ENCODE measurements around the gene ITPRIPL1. TPM values are rescaled to one million over a fixed set of nuclear protein-coding genes. Genes with fewer than 3 reads are reported as not detected.

The ITPRIPL1 gene
- total RNA-seq, 5 donors from 2014 or later (not counting 1 experiment from before 2014, with no cell fraction given): 3.9 to 13.7 (median 12.7) TPM

- Histone ChIP-seq H3K9me3 (no peaks in the 10 kb centered on the region), H3K4me1 (ENCODE audit: control insufficient read depth in 1 of 2, extremely low read depth in 1 of 2, insufficient read depth in 2 of 2, low read length in 2 of 2) (peaks cover 0 to 10% of the 10 kb centered on the region in 2 experiments), H3K4me3 (ENCODE audit: control insufficient read depth in 1 of 2, extremely low read depth in 1 of 2, low read length in 1 of 2) (no peak overlapping the region), H3K36me3 (ENCODE audit: control insufficient read depth in 2 of 2, extremely low read depth in 1 of 2, insufficient read depth in 1 of 2, low read length in 1 of 2) (peaks cover 0 to 2% of the 10 kb centered on the region in 2 donors), H3K27me3 (replicated peaks in 1 of 2; ENCODE audit: control insufficient read depth in 2 of 2, extremely low read depth in 1 of 2, insufficient read depth in 2 of 2, low read length in 1 of 2) (no peaks in the 10 kb centered on the region), H3K27ac (ENCODE audit: low read length) (no peak overlapping the region)
- Mint-ChIP-seq H3K27ac (no peak overlapping the region), H3K36me3 (no peaks in the 10 kb centered on the region), H3K4me3 (no peak overlapping the region), H3K9me3 (no peaks in the 10 kb centered on the region), H3K27me3 (no peaks in the 10 kb centered on the region), H3K4me1 (peaks cover 0 to 19% (median 10%) of the 10 kb centered on the region in 3 donors)
- ChIA-PET CTCF (no interaction called here), POLR2A (no interaction called here)
- ATAC-seq (replicated peaks in 1 of 4) (no peak), DNase-seq (no peak)
- WGBS (ENCODE audit: insufficient coverage): 100% methylated on average over 2 of the region's 2 CpGs
These were observed 36.6 kb downstream of the ITPRIPL1 start for GRCh38 chr2:96361751-96362150.

GRCh38 chr2:96369186-96369585 lies 44.1 kb downstream of the ITPRIPL1 start:
- no CpG with 5 or more reads among the region's 2 CpGs for WGBS (ENCODE audit: insufficient coverage)
- H3K4me1 ChIP-seq (ENCODE audit: control insufficient read depth in 1 of 2, extremely low read depth in 1 of 2, insufficient read depth in 2 of 2, low read length in 2 of 2): no peaks in the 10 kb centered on the region
- DNase-seq (no peak), ATAC-seq (replicated peaks in 1 of 4) (no peak)
- ChIA-PET CTCF (no interaction called here), POLR2A (no interaction called here)
- Mint-ChIP-seq H3K27me3 (no peaks in the 10 kb centered on the region), H3K9me3 (no peaks in the 10 kb centered on the region), H3K4me3 (no peak overlapping the region), H3K4me1 (no peaks in the 10 kb centered on the region), H3K27ac (no peak overlapping the region), H3K36me3 (no peaks in the 10 kb centered on the region)
- no peaks in the 10 kb centered on the region for H3K36me3 ChIP-seq (ENCODE audit: control insufficient read depth in 2 of 2, extremely low read depth in 1 of 2, insufficient read depth in 1 of 2, low read length in 1 of 2)
- no peak overlapping the region for H3K4me3 ChIP-seq (ENCODE audit: control insufficient read depth in 1 of 2, extremely low read depth in 1 of 2, low read length in 1 of 2)
- no peak overlapping the region for H3K27ac ChIP-seq (ENCODE audit: low read length)
- H3K9me3 ChIP-seq: no peaks in the 10 kb centered on the region
- H3K27me3 ChIP-seq (replicated peaks in 1 of 2; ENCODE audit: control insufficient read depth in 2 of 2, extremely low read depth in 1 of 2, insufficient read depth in 2 of 2, low read length in 1 of 2): no peaks in the 10 kb centered on the region

DNA sequence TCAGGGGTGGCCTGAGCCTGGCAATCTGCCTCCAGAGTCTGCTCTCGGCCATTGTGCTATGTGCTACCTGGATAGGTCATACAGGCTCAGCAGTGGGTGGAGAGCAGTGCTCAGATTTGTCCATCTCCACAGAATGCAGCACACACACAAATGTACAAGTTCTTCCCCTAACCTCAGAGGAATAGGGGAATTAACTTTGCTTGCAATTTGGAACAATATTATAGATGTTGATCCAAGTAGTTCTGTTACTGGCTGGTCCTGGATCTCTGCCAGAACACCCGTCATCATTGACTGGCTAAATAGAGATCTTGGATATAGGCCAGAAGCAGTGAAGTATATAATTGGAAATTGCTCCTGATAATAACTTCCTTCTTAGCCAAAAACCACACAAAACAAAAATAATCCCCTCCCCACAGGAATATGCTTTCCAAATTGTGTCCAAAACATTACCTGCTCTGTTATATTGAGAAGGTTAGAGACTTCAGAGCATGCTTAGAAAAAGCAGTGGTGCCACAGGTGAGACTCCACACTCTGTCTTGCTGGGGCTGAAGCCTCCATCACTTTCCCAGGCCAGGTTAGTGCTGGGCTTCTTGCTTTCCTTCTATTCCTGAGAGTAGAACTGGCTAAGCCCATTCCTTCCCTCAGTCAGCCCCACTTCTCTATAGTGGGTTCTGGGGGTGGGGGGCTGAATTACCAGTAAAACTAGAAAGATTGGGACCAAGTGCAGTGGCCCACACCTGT lies 49.3 kb downstream of the ITPRIPL1 start:
- H3K36me3 ChIP-seq (ENCODE audit: control insufficient read depth in 2 of 2, extremely low read depth in 1 of 2, insufficient read depth in 1 of 2, low read length in 1 of 2): no peaks in the 10 kb centered on the region
- no peak overlapping the region for H3K4me3 Mint-ChIP-seq
- POLR2A ChIA-PET: no interaction called here

More for the DNA sequence above, 49.3 kb downstream of the ITPRIPL1 start:
- no CpG with 5 or more reads among the region's 2 CpGs for WGBS (ENCODE audit: insufficient coverage)
- H3K36me3 Mint-ChIP-seq: peaks cover 5% of the 10 kb centered on the region
- ATAC-seq (replicated peaks in 1 of 4) (no peak), DNase-seq (no peak)
- peaks cover 3 to 5% (median 4%) of the 10 kb centered on the region in 3 donors for H3K9me3 Mint-ChIP-seq
- CTCF ChIA-PET: no interaction called here
- H3K27me3 ChIP-seq (replicated peaks in 1 of 2; ENCODE audit: control insufficient read depth in 2 of 2, extremely low read depth in 1 of 2, insufficient read depth in 2 of 2, low read length in 1 of 2): no peaks in the 10 kb centered on the region
- H3K4me3 ChIP-seq (ENCODE audit: control insufficient read depth in 1 of 2, extremely low read depth in 1 of 2, low read length in 1 of 2): no peak overlapping the region
- H3K4me1 Mint-ChIP-seq: no peaks in the 10 kb centered on the region
- H3K27me3 Mint-ChIP-seq: no peaks in the 10 kb centered on the region
- no peak overlapping the region for H3K27ac Mint-ChIP-seq
- H3K9me3 ChIP-seq: peaks cover 2% of the 10 kb centered on the region
- H3K27ac ChIP-seq (ENCODE audit: low read length): no peak overlapping the region
- no peaks in the 10 kb centered on the region for H3K4me1 ChIP-seq (ENCODE audit: control insufficient read depth in 1 of 2, extremely low read depth in 1 of 2, insufficient read depth in 2 of 2, low read length in 2 of 2)

Other genes with a start within 250 kb of the ITPRIPL1 start
- under 1 TPM; 0.13 to 0.77 (median 0.18) TPM for gene ADRA2B, start 208.7 kb upstream of the ITPRIPL1 start, total RNA-seq
- gene ASTL, start 186.8 kb upstream of the ITPRIPL1 start, total RNA-seq: 10 to 100 TPM in 1 of 5 donors, 1 to 10 TPM in 4; 1.2 to 10.4 (median 1.4) TPM
- gene DUSP2, start 179.9 kb upstream of the ITPRIPL1 start, total RNA-seq: 100 to 1,000 TPM in 2 of 5 donors, 10 to 100 TPM in 3; 37.2 to 437 (median 54.0) TPM
- gene STARD7, start 116.5 kb upstream of the ITPRIPL1 start, total RNA-seq: 10 to 100 TPM; 65.0 to 95.3 (median 84.4) TPM
- gene TMEM127, start 59.3 kb upstream of the ITPRIPL1 start, total RNA-seq: 10 to 100 TPM; 31.2 to 43.0 (median 40.4) TPM
- 10 to 100 TPM; 65.2 to 87.0 (median 80.2) TPM for gene CIAO1, start 59.1 kb upstream of the ITPRIPL1 start, total RNA-seq
- gene SNRNP200, start 19.8 kb upstream of the ITPRIPL1 start, total RNA-seq: 100 to 1,000 TPM; 200 to 254 (median 203) TPM
- gene NCAPH, start 10.4 kb downstream of the ITPRIPL1 start, total RNA-seq: 1 to 10 TPM; 1.9 to 5.5 (median 4.0) TPM
- gene NEURL3, start 180.0 kb downstream of the ITPRIPL1 start, total RNA-seq: under 1 TPM in 1 of 5 donors, not detected in 4; 0.23 TPM
- gene ARID5A, start 211.4 kb downstream of the ITPRIPL1 start, total RNA-seq: 100 to 1,000 TPM; 105 to 140 (median 116) TPM

All from T-cell (primary cell).